Measurements from ENCODE around the gene FER1L5. TPM values are rescaled to one million over a fixed set of nuclear protein-coding genes. Genes with fewer than 3 reads are reported as not detected.
A peak's percentile ranks its signal among the peaks of the same experiment; 100 is the strongest.

Gene FER1L5
- total RNA-seq = 0.05 TPM
- long read RNA-seq = 0 reads

- Histone ChIP-seq H3K4me3 (peak within 1 kb of the TSS; percentile 49), H3K36me3 (no peaks in the 10 kb centered on the region), H3K27me3 (ENCODE audit: low read depth) (no peaks in the 10 kb centered on the region), H3K9me3 (replicated peaks) (no peaks in the 10 kb centered on the region), H3K4me1 (peaks cover 9% of the 10 kb centered on the region), H3K27ac (replicated peaks) (peak within 1 kb of the TSS; percentile 19)
- intact Hi-C loops (cut with micrococcal nuclease) = no loop called here
- DNase-seq = no peak
- TF ChIP-seq CTCF (IDR thresholded peaks at IDR 0.05; ENCODE audit: borderline replicate concordance) = no peak
These were observed at the start of gene FER1L5 for GRCh38 chr2:96642564-96643360. TSS of gene FER1L5 (plus strand) at chr2:96642764. CDS start at chr2:96642837, 73 bp downstream.

GRCh38 chr2:96594282-96594681, 48.3 kb upstream of the FER1L5 start:
- Histone ChIP-seq H3K4me3 (no peak overlapping the region), H3K27ac (replicated peaks) (no peak overlapping the region), H3K9me3 (replicated peaks) (no peaks in the 10 kb centered on the region), H3K27me3 (ENCODE audit: low read depth) (no peaks in the 10 kb centered on the region), H3K36me3 (peaks cover 68% of the 10 kb centered on the region), H3K4me1 (peaks cover 41% of the 10 kb centered on the region)
- DNase-seq = no peak
- no peak for TF ChIP-seq CTCF (IDR thresholded peaks at IDR 0.05; ENCODE audit: borderline replicate concordance)
- intact Hi-C loops (cut with micrococcal nuclease) = no loop called here

GRCh38 chr2:96594691-96595152, 47.8 kb upstream of the FER1L5 start:
- no peak overlapping the region for H3K4me3 ChIP-seq
- H3K27ac ChIP-seq (replicated peaks) = no peak overlapping the region
- H3K27me3 ChIP-seq (ENCODE audit: low read depth) = no peaks in the 10 kb centered on the region
- no peak for TF ChIP-seq CTCF (IDR thresholded peaks at IDR 0.05; ENCODE audit: borderline replicate concordance)
- peaks cover 72% of the 10 kb centered on the region for H3K36me3 ChIP-seq
- intact Hi-C loops (cut with micrococcal nuclease) = no loop called here
- H3K4me1 ChIP-seq = peaks cover 40% of the 10 kb centered on the region
- no peaks in the 10 kb centered on the region for H3K9me3 ChIP-seq (replicated peaks)
- no peak for DNase-seq

GRCh38 chr2:96596596-96596995, 46.0 kb upstream of the FER1L5 start:
- H3K4me1 ChIP-seq = peaks cover 45% of the 10 kb centered on the region
- peaks cover 91% of the 10 kb centered on the region for H3K36me3 ChIP-seq

GRCh38 chr2:96599941-96600340, 42.6 kb upstream of the FER1L5 start:
- intact Hi-C loops (cut with micrococcal nuclease) = no loop called here
- Histone ChIP-seq H3K4me3 (no peak overlapping the region), H3K36me3 (peaks cover 97% of the 10 kb centered on the region), H3K27me3 (ENCODE audit: low read depth) (no peaks in the 10 kb centered on the region), H3K9me3 (replicated peaks) (no peaks in the 10 kb centered on the region), H3K27ac (replicated peaks) (no peak overlapping the region), H3K4me1 (peaks cover 51% of the 10 kb centered on the region)
- no peak for TF ChIP-seq CTCF (IDR thresholded peaks at IDR 0.05; ENCODE audit: borderline replicate concordance)
- no peak for DNase-seq

More at GRCh38 chr2:96596596-96596995, 46.0 kb upstream of the FER1L5 start:
- no peaks in the 10 kb centered on the region for H3K27me3 ChIP-seq (ENCODE audit: low read depth)
- TF ChIP-seq CTCF (IDR thresholded peaks at IDR 0.05; ENCODE audit: borderline replicate concordance) = no peak
- no peak overlapping the region for H3K27ac ChIP-seq (replicated peaks)
- intact Hi-C loops (cut with micrococcal nuclease) = no loop called here
- DNase-seq = no peak
- no peaks in the 10 kb centered on the region for H3K9me3 ChIP-seq (replicated peaks)
- H3K4me3 ChIP-seq = no peak overlapping the region

All from left ventricle myocardium inferior (tissue), 1 donor.